ENCODE measurements around the gene SPRR4.

GRCh38 chr1:152972196-152972886 lies 1.9 kb downstream of the SPRR4 start:
- no peak for TF ChIP-seq CTCF (conservative IDR thresholded peaks at IDR 0.05; ENCODE audit: low read length)
- TF ChIP-seq EZH2phosphoT487 (IDR thresholded peaks at IDR 0.05; ENCODE audit: borderline replicate concordance, low read depth, low read length), result no peak
